GM12878 (cell line): ENCODE data around the gene PRKG1. TPM values are rescaled to one million over a fixed set of nuclear protein-coding genes. Genes with fewer than 3 reads are reported as not detected.

Experiments
- BCLAF1 ChIP-seq: fragments of 450-650 bp; IDR thresholded peaks from 2 replicates; pipeline ENCODE4 v1.6.1; 2017; ENCODE audit warnings: antibody characterized with exemption, mild to moderate bottlenecking, moderate library complexity
- CHD1 ChIP-seq: IDR thresholded peaks from 2 replicates; pipeline ENCODE4 v1.6.1; 2012; ENCODE audit warnings: low read depth, low read length, improper control_type of control experiment
- CREB1 ChIP-seq: IDR thresholded peaks from 2 replicates; pipeline ENCODE4 v1.6.1; 2012; ENCODE audit warnings: low read depth, mild to moderate bottlenecking, inconsistent platforms
- IRF3 ChIP-seq: fragments of 450-650 bp; IDR thresholded peaks from 2 replicates; pipeline ENCODE4 v1.6.1; 2014; ENCODE audit warnings: mild to moderate bottlenecking
- IRF4 ChIP-seq: IDR thresholded peaks from 2 replicates; pipeline ENCODE4 v1.6.1; 2011; ENCODE audit warnings: low read depth, low read length
- MEF2A ChIP-seq: IDR thresholded peaks from 2 replicates; pipeline ENCODE4 v1.6.1; 2011; ENCODE audit warnings: low read depth, mild to moderate bottlenecking, low read length, moderate library complexity; ENCODE audit not compliant: insufficient read depth
- MXI1 ChIP-seq: fragments of 150-350 bp; IDR thresholded peaks from 2 replicates; pipeline ENCODE4 v1.6.1; 2011; ENCODE audit warnings: low read depth, mild to moderate bottlenecking, inconsistent platforms, low read length, improper control_type of control experiment
- MYC ChIP-seq: IDR thresholded peaks from 2 replicates; pipeline ENCODE4 v1.6.1; 2011; ENCODE audit warnings: mild to moderate bottlenecking, low read length, moderate library complexity, inconsistent platforms; ENCODE audit not compliant: insufficient read depth, insufficient replicate concordance, insufficient read length, severe bottlenecking
- RUNX3 ChIP-seq: IDR thresholded peaks from 2 replicates; pipeline ENCODE4 v1.6.1; 2012; ENCODE audit warnings: low read length, inconsistent platforms
- SP1 ChIP-seq: IDR thresholded peaks from one replicate; pipeline ENCODE4 v1.6.1; 2011; ENCODE audit warnings: low read depth, low read length
- SPI1 ChIP-seq: IDR thresholded peaks from 2 replicates; pipeline ENCODE4 v1.6.1; 2011; ENCODE audit warnings: low read depth, mild to moderate bottlenecking, low read length, moderate library complexity, borderline replicate concordance; ENCODE audit not compliant: insufficient read depth
- SRF ChIP-seq, 2 experiments: IDR thresholded peaks; 2 replicates each; pipeline ENCODE4 v1.6.1; 2011; ENCODE audit warnings: low read depth in 2 of 2, low read length in 2 of 2, mild to moderate bottlenecking in 1 of 2, moderate library complexity in 1 of 2
- YBX1 ChIP-seq: fragments of 450-650 bp; IDR thresholded peaks from 2 replicates; pipeline ENCODE4 v1.6.1; 2016; ENCODE audit warnings: antibody characterized with exemption
- ZBTB40 ChIP-seq: fragments of 450-650 bp; IDR thresholded peaks from 2 replicates; pipeline ENCODE4 v1.6.1; 2016; ENCODE audit warnings: mild to moderate bottlenecking, moderate library complexity, borderline replicate concordance
- polyA plus RNA-seq, 11 experiments: library from polyadenylated mRNA; depleted of rRNA in 4 of 11; unstranded in 6 of 11; stranded (reverse) in 5 of 11; fragments of >200 nt; fragmentation: Nextera tagmentation in 4 of 11; fragmentation: Illumina TruSeq in 1 of 11; extraction: Ambion mirVana in 4 of 11; extraction: Trizol in 1 of 11; gene quantifications; 1 replicate in 1 of 11; 2 replicates in 10 of 11; pipeline versions ENCODE4 v1.2.1 to v1.2.3, GENCODE V29; 2011 to 2016; ENCODE audit warnings: inconsistent platforms in 2 of 11, missing spikeins in 2 of 11, low read depth in 1 of 11
- total RNA-seq, 4 experiments: library from RNA; depleted of rRNA in 3 of 4; stranded (reverse); fragments of >200 nt in 3 of 4; fragmentation: Illumina TruSeq in 1 of 4; extraction: Trizol in 1 of 4; gene quantifications; 2 replicates each; pipeline versions ENCODE4 v1.2.1 to v1.2.3, GENCODE V29; 2013 to 2021
- TF ChIP-seq, protein P1 (sequence below): fragments of 450-650 bp; IDR thresholded peaks from 2 replicates; pipeline ENCODE4 v1.6.1; 2017; ENCODE audit warnings: mild to moderate bottlenecking, moderate library complexity
- TF ChIP-seq, protein P2 (sequence below): fragments of 450-650 bp; conservative IDR thresholded peaks from 2 replicates; pipeline ENCODE4 v1.6.1; 2017; ENCODE audit warnings: mild to moderate bottlenecking, moderate library complexity

The PRKG1 gene
- total and polyA plus RNA-seq, 10 of the 15 experiments (the other 5 are each of a cell fraction or from before 2014, with no cell fraction given): 0.04 to 0.05 TPM; not detected in 8

- TF ChIP-seq, protein P1, sequence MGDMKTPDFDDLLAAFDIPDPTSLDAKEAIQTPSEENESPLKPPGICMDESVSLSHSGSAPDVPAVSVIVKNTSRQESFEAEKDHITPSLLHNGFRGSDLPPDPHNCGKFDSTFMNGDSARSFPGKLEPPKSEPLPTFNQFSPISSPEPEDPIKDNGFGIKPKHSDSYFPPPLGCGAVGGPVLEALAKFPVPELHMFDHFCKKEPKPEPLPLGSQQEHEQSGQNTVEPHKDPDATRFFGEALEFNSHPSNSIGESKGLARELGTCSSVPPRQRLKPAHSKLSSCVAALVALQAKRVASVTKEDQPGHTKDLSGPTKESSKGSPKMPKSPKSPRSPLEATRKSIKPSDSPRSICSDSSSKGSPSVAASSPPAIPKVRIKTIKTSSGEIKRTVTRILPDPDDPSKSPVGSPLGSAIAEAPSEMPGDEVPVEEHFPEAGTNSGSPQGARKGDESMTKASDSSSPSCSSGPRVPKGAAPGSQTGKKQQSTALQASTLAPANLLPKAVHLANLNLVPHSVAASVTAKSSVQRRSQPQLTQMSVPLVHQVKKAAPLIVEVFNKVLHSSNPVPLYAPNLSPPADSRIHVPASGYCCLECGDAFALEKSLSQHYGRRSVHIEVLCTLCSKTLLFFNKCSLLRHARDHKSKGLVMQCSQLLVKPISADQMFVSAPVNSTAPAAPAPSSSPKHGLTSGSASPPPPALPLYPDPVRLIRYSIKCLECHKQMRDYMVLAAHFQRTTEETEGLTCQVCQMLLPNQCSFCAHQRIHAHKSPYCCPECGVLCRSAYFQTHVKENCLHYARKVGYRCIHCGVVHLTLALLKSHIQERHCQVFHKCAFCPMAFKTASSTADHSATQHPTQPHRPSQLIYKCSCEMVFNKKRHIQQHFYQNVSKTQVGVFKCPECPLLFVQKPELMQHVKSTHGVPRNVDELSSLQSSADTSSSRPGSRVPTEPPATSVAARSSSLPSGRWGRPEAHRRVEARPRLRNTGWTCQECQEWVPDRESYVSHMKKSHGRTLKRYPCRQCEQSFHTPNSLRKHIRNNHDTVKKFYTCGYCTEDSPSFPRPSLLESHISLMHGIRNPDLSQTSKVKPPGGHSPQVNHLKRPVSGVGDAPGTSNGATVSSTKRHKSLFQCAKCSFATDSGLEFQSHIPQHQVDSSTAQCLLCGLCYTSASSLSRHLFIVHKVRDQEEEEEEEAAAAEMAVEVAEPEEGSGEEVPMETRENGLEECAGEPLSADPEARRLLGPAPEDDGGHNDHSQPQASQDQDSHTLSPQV: no peak
- TF ChIP-seq MEF2A: peak; percentile 74; the same call in 1 of the 2 replicates
- TF ChIP-seq, protein P2, sequence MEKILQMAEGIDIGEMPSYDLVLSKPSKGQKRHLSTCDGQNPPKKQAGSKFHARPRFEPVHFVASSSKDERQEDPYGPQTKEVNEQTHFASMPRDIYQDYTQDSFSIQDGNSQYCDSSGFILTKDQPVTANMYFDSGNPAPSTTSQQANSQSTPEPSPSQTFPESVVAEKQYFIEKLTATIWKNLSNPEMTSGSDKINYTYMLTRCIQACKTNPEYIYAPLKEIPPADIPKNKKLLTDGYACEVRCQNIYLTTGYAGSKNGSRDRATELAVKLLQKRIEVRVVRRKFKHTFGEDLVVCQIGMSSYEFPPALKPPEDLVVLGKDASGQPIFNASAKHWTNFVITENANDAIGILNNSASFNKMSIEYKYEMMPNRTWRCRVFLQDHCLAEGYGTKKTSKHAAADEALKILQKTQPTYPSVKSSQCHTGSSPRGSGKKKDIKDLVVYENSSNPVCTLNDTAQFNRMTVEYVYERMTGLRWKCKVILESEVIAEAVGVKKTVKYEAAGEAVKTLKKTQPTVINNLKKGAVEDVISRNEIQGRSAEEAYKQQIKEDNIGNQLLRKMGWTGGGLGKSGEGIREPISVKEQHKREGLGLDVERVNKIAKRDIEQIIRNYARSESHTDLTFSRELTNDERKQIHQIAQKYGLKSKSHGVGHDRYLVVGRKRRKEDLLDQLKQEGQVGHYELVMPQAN: no peak
- TF ChIP-seq SRF (IDR thresholded peaks at IDR 0.05; ENCODE audit: low read depth in 2 of 2, low read length in 2 of 2): no peak
- no peak for TF ChIP-seq BCLAF1
- no peak for TF ChIP-seq IRF4
- no peak for TF ChIP-seq MXI1
- peak; percentile 15; the same call in 1 of the 2 replicates for TF ChIP-seq CREB1
- TF ChIP-seq IRF3: no peak
- TF ChIP-seq SPI1: no peak
- TF ChIP-seq MYC: no peak
- no peak for TF ChIP-seq ZBTB40
- TF ChIP-seq RUNX3: peak; percentile 67; the same call in 1 of the 2 replicates
- no peak for TF ChIP-seq YBX1
- no peak for TF ChIP-seq CHD1
- no peak for TF ChIP-seq SP1
Observed at GRCh38 chr10:51620131-51620530, 545.8 kb downstream of the PRKG1 start (continued).
